Keratinocyte (primary cell): ENCODE results near the gene PLCL1. TPM values are rescaled to one million over a fixed set of nuclear protein-coding genes. Genes with fewer than 3 reads are reported as not detected.

Experiments used
- DNase-seq: peaks from one replicate; pipeline ENCODE4 v3.0.0-alpha.2; 2011; ENCODE audit warnings: low read depth, missing footprints, low spot score
- FAIRE-seq: peaks from 2 replicates; lab custom pipeline; 2011; peaks lifted over from hg19 to GRCh38; lab: Jason Lieb, UNC
- H2AFZ ChIP-seq: 2 replicates; pipeline ENCODE4 v1.6.0; 2012; ENCODE audit warnings: low read length, control low read depth, inconsistent platforms; ENCODE audit not compliant: control insufficient read depth
- H3K27ac ChIP-seq: 2 replicates; pipeline ENCODE4 v1.5.1; 2011; ENCODE audit warnings: low read length; ENCODE audit not compliant: control insufficient read depth, insufficient read depth
- H3K27me3 ChIP-seq: 3 replicates; pipeline ENCODE4 v1.6.0; 2011; ENCODE audit warnings: low read length; ENCODE audit not compliant: control insufficient read depth, insufficient read depth; ENCODE audit errors: extremely low read depth
- H3K36me3 ChIP-seq, 2 experiments: 2 replicates in 1 of 2; 3 replicates in 1 of 2; pipeline ENCODE4 v1.5.1; 2011; ENCODE audit warnings: low read length in 2 of 2, mild to moderate bottlenecking in 1 of 2; ENCODE audit not compliant: control insufficient read depth in 2 of 2, insufficient read depth in 2 of 2; ENCODE audit errors: extremely low read depth in 1 of 2
- H3K4me1 ChIP-seq: 3 replicates; pipeline ENCODE4 v1.5.1; 2011; ENCODE audit warnings: low read length; ENCODE audit not compliant: control insufficient read depth, insufficient read depth; ENCODE audit errors: extremely low read depth
- H3K4me2 ChIP-seq: 3 replicates; pipeline ENCODE4 v1.6.0; 2011; ENCODE audit warnings: low read depth, low read length; ENCODE audit not compliant: control insufficient read depth, insufficient read depth; ENCODE audit errors: extremely low read depth
- H3K4me3 ChIP-seq, 3 experiments: fragments of 200-600 bp in 1 of 3; sonication (generic) in 1 of 3; 2 replicates in 2 of 3; 3 replicates in 1 of 3; pipeline ENCODE4 v1.5.1; 2011 to 2016; ENCODE audit warnings: low read length in 3 of 3, mild to moderate bottlenecking in 3 of 3, control low read depth in 2 of 3, inconsistent platforms in 1 of 3, low read depth in 1 of 3, mixed read lengths in 1 of 3, mixed run types in 1 of 3, moderate library complexity in 1 of 3; ENCODE audit not compliant: control insufficient read depth in 2 of 3, insufficient read depth in 2 of 3; ENCODE audit errors: extremely low read depth in 1 of 3
- H3K79me2 ChIP-seq: 2 replicates; pipeline ENCODE4 v1.6.0; 2012; ENCODE audit warnings: low read length; ENCODE audit not compliant: control insufficient read depth, insufficient read depth
- H3K9ac ChIP-seq: 3 replicates; pipeline ENCODE4 v1.6.0; 2011; ENCODE audit warnings: low read length; ENCODE audit not compliant: control insufficient read depth, insufficient read depth; ENCODE audit errors: extremely low read depth
- H3K9me1 ChIP-seq: 3 replicates; pipeline ENCODE4 v1.6.0; 2011; ENCODE audit warnings: low read length; ENCODE audit not compliant: control insufficient read depth, insufficient read depth; ENCODE audit errors: extremely low read depth
- H3K9me3 ChIP-seq: 2 replicates; pipeline ENCODE4 v1.5.1; 2012; ENCODE audit warnings: low read depth, low read length; ENCODE audit not compliant: control insufficient read depth
- H4K20me1 ChIP-seq: 3 replicates; pipeline ENCODE4 v1.6.0; 2011; ENCODE audit warnings: low read length; ENCODE audit not compliant: control insufficient read depth, insufficient read depth; ENCODE audit errors: extremely low read depth
- EZH2 ChIP-seq: IDR thresholded peaks from one replicate; pipeline ENCODE4 v1.6.1; 2012; ENCODE audit warnings: inconsistent platforms, mild to moderate bottlenecking, low read length, moderate library complexity
- dilution Hi-C: fragments of 300-500 bp; cut with MboI; formaldehyde crosslinking; loops from one replicate; pipeline ENCODE4 v1.7.0; 2020; ENCODE audit warnings: low sequenced_read_pairs; ENCODE audit not compliant: extremely low pct_ligation_motif_present
- polyA plus RNA-seq, 5 experiments: library from polyadenylated mRNA; depleted of rRNA in 3 of 5; stranded (reverse) in 3 of 5; stranded (forward) in 1 of 5; unstranded in 1 of 5; fragments of >200 nt; gene quantifications; 1 replicate in 1 of 5; 2 replicates in 3 of 5; 3 replicates in 1 of 5; pipeline versions ENCODE4 v1.2.1 to v1.2.3, GENCODE V29; 2011 to 2012; ENCODE audit warnings: missing spikeins in 2 of 5, low read depth in 1 of 5, low replicate concordance in 1 of 5
- TF ChIP-seq, protein P1 (sequence below), 3 experiments: IDR thresholded peaks in 1 of 3; conservative IDR thresholded peaks in 1 of 3; optimal IDR thresholded peaks in 1 of 3; 2 replicates in 2 of 3; 3 replicates in 1 of 3; pipeline versions ENCODE3 to v1.5.1; 2011; ENCODE audit warnings: low read length in 3 of 3, mild to moderate bottlenecking in 3 of 3, moderate library complexity in 2 of 3, control low read depth in 1 of 3, inconsistent platforms in 1 of 3; ENCODE audit not compliant: insufficient read depth in 2 of 3; ENCODE audit errors: extremely low read depth in 1 of 3

Gene PLCL1
- polyA plus RNA-seq, 1 donor (not counting 4 experiments of a cell fraction or from before 2014, with no cell fraction given) = 0.01 TPM

DNA sequence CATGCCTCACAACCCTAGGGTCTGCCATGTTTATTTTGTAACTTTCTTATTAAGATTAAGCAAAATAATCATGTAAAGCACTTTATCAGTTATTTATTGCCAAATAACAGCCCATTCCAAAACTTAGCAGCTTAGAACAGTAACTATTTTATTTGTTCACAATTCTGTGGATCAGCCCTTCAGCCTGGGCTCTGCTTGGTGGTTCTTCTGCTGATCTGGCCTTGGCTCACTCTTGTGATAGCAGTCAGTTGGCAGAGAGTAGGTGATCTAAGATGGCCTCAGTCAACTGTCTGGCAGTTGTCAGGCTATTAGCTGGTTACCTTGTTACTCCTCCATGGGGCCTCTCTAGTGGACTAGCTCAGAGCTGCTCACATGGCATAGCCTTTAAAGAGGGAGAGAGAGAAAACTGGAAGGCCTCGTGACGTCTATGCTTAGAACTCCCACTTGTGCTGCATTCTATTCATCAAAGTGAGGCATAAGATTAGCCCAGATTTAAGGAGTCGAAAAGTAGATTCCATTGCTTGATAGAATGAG is 54.3 kb downstream of the PLCL1 start:
- Histone ChIP-seq H3K9ac (no peak overlapping the region), H3K79me2 (no peaks in the 10 kb centered on the region), H3K9me3 (no peaks in the 10 kb centered on the region), H3K36me3 (no peaks in the 10 kb centered on the region), H3K4me1 (no peaks in the 10 kb centered on the region), H3K4me3 (no peak overlapping the region), H4K20me1 (no peaks in the 10 kb centered on the region), H3K9me1 (no peaks in the 10 kb centered on the region), H2AFZ (no peak overlapping the region), H3K27me3 (no peaks in the 10 kb centered on the region), H3K27ac (no peak overlapping the region), H3K4me2 (no peak overlapping the region)
- FAIRE-seq (no peak), DNase-seq (no peak)
- dilution Hi-C loops = no loop called here
- TF ChIP-seq, protein P1, sequence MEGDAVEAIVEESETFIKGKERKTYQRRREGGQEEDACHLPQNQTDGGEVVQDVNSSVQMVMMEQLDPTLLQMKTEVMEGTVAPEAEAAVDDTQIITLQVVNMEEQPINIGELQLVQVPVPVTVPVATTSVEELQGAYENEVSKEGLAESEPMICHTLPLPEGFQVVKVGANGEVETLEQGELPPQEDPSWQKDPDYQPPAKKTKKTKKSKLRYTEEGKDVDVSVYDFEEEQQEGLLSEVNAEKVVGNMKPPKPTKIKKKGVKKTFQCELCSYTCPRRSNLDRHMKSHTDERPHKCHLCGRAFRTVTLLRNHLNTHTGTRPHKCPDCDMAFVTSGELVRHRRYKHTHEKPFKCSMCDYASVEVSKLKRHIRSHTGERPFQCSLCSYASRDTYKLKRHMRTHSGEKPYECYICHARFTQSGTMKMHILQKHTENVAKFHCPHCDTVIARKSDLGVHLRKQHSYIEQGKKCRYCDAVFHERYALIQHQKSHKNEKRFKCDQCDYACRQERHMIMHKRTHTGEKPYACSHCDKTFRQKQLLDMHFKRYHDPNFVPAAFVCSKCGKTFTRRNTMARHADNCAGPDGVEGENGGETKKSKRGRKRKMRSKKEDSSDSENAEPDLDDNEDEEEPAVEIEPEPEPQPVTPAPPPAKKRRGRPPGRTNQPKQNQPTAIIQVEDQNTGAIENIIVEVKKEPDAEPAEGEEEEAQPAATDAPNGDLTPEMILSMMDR (optimal IDR thresholded peaks at IDR 0.05 in 1 of 3, IDR thresholded peaks at IDR 0.05 in 1 of 3, conservative IDR thresholded peaks at IDR 0.05 in 1 of 3; ENCODE audit: extremely low read depth in 1 of 3, insufficient read depth in 2 of 3, low read length in 3 of 3) = no peak
- TF ChIP-seq EZH2 = no peak

DNA sequence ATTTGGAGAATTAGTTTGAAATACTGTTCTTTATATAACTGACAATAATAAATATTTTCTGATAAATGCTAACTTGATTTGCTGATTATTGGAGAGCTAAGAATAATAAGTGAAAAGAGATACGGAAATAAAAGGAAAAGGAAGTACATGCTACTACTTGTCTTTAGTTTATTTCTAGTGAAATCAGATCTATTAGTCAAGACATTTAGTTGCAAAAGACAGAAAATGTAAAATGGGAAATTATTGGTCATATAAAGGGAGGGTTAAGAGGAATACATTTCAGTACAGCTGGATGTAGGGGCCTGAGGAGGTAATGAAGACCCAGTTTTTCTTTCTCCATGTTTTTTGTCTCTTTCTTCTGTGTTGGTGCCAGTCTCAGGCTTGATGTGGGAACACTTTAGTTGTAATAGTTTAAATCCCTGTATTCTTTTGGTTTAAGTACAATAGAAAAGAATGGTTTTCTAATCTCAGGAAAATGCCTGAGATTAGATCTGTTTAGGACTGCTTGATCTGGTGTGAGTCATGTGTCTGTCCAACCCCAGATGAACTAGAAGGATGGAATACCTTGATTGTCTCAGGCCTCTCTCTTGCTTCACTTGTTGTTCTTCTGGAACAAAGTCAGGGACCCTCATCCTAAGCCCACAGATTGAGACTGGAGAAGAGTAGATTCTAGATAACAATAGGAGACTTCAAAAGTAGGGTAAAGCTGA is 58.0 kb downstream of the PLCL1 start:
- H3K4me2 ChIP-seq = no peak overlapping the region
- no peaks in the 10 kb centered on the region for H3K4me1 ChIP-seq
- H3K9me3 ChIP-seq = no peaks in the 10 kb centered on the region
- no peaks in the 10 kb centered on the region for H4K20me1 ChIP-seq
- H3K27ac ChIP-seq = no peak overlapping the region
- H3K36me3 ChIP-seq = no peaks in the 10 kb centered on the region
- TF ChIP-seq EZH2 = no peak
- TF ChIP-seq, protein P1 (optimal IDR thresholded peaks at IDR 0.05 in 1 of 3, IDR thresholded peaks at IDR 0.05 in 1 of 3, conservative IDR thresholded peaks at IDR 0.05 in 1 of 3; ENCODE audit: extremely low read depth in 1 of 3, insufficient read depth in 2 of 3, low read length in 3 of 3) = no peak
- H3K79me2 ChIP-seq = no peaks in the 10 kb centered on the region
- no peak overlapping the region for H2AFZ ChIP-seq
- no peaks in the 10 kb centered on the region for H3K9me1 ChIP-seq
- dilution Hi-C loops = no loop called here
- H3K27me3 ChIP-seq = no peaks in the 10 kb centered on the region
- H3K9ac ChIP-seq = no peak overlapping the region
- DNase-seq (no peak), FAIRE-seq (no peak)
- no peak overlapping the region for H3K4me3 ChIP-seq
